ENCODE data around the gene GAL3ST2.
"Not testable (repeated sequence)": the region's sequence is repeated elsewhere in the genome, so short reads cannot be mapped to it uniquely, and the experiment has no call there.

GAL3ST2 gene

DNA sequence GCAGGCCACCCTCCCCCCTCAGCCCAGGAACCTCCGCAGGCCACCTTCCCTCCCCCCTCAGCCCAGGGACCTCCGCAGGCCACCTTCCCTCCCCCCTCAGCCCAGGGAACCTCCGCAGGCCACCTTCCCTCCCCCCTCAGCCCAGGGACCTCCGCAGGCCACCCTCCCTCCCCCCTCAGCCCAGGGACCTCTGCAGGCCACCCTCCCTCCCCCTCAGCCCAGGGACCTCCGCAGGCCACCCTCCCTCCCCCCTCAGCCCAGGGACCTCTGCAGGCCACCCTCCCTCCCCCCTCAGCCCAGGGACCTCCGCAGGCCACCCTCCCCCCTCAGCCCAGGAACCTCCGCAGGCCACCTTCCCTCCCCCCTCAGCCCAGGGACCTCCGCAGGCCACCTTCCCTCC, 29.6 kb downstream of the GAL3ST2 start:
- in situ Hi-C loops (cut with MboI; ENCODE audit: low sequenced_read_pairs) = not testable (repeated sequence)

DNA sequence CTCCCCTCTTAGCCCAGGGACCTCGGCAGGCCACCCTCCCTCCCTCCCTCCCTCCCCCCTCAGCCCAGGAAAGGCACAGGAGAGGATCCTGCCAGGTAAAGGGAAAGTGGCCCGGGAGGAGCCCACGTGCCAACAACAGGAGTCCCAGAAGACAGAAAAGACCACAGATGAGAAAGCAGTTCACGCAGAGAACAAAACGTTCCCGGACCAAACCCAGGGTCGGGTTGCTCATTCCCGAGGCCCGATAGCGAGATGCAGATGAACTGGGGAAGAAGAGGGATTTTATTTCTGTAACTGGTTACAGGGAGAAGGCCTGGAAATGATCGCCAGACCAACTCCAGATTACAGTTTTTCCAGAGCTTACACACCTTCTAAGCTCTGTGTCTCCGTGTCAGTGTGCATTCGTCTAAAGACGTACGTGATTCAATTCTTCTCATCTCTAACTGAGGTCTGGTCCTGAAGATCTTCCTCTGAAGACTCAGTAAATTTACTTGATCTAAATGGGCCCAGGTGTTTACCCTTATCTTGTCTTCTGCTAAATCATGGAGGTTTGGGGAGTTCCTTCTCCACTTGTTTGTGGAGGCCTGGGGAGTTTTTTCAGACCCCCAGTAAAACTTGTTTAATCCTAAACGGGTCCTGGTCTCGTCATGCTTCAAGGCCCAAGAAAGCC, 31.6 kb downstream of the GAL3ST2 start:
- in situ Hi-C loops (cut with MboI; ENCODE audit: low sequenced_read_pairs) = no loop called here

DNA sequence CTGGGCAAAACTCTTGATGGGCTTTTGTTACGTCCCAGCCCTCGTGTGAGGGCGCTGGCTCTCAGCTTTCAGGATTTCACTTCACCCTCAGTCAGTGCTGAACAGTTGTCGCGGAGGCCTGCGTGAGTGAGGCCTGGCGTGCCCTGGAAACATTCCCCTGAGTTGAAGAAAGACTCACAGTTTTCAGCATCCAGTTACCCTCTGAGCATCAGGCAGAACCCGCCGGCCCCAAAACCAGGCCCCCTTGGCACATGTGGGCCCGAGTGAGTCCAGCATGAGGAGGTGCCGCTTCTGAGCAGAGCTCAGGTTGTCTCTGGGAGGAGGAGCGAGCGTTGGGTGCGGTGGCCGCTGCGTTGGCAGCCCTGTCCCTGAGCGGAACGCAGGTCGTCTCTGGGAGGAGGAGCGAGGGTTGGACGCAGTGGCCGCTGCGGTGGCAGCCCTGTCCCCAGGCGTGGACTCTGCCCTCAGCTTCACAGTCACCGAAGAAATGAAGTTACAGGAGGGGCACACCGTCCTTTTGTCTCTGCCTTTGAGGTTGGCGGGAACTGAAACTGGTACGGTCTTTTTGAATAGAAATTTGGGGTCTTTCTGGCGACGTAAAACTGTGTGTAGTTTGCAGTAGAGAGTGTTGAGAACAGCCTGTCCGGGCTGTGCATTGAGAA, 32.2 kb downstream of the GAL3ST2 start, which contains the start of gene NEU4:
TSS of gene NEU4 (plus strand) at position 473 of the 662 bp plus-strand sequence. CDS start 5,292 bp downstream, outside the sequence.
- in situ Hi-C loops (cut with MboI; ENCODE audit: low sequenced_read_pairs) = no loop called here

DNA sequence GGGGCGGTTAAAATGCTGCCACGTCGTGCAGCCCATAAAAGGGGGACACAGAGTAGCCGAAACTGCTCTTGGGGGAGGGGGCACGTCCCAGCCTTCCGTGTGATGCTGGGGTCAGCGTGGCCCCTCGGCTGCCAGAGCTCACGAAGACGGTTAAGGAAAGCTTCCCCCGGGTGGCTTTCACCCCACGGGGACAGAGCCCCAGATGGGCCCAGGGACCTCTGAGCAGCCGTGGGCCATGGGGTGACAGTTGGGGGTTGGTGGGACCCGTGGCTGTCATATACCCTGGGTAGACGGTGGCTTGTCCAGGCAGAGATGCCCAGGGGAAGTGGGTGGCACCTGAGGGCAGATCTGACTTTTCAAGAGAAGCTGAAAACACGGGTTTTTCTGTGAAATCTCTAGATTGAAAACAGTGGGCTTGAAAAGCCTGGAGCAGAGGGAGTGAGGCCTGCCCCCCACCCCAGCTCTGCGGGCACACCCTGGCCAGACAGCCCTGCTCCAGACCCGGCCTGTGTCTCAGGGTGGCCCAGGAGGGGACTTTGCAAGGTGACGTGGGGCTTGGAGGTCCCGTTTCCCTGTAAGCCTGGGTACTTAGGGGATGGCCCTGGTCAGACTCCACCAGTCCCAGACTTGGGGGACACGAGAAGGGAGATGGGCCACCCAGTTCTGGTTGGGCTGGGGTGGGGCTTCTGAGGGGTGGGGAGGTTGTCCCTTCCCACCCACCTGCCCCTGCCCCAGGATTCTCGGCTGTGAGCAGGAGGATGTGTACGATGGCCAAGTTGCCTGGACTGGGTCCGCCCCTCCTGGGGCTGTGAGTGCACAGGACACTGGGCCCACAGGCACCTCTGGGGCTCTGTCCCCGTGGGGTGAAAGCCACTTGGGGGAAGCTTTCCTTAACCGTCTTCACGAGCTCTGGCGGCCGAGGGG, 33.0 kb downstream of the GAL3ST2 start:
- in situ Hi-C loops (cut with MboI; ENCODE audit: low sequenced_read_pairs) = no loop called here

DNA sequence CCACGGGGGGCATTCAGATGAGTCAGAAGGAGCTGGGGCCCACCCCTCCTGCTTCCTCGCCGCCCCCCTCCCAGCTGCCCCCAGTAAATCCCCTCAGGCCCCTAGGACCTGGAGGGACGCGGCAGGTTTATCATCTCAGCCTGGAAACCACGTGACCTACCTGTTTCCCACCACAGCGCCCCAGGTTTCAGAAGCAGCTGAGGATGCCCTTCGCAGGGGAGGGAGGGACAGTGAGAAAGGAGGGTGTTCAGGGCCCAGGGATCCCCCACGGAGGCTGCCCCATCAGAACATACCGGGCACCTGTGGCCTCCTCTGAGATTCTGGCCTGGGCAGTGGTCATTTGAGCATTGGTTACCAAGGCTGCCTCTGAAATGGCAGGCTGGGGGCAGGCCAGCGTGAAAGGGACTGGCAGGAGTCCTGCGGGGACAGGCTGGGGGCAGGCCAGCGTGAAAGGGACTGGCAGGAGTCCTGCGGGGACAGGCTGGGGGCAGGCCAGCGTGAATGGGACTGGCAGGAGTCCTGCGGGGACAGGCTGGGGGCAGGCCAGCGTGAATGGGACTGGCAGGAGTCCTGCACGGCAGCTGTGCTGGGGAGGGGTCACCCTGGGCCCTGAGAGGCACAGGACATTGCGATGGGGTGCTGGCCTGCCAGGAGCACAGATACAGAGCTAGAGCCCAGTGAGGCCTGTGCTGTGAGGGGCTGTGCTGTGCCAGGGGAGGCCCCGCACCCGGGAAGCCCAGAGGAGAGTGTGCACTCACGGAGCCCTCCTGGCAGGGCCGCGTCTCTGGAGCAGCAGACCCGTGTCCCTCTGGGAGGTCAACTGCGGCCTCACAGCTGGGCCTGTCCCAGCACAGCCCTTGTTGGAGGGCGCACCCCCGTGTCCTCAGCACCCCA, 33.9 kb downstream of the GAL3ST2 start:
- in situ Hi-C loops (cut with MboI; ENCODE audit: low sequenced_read_pairs) = no loop called here

DNA sequence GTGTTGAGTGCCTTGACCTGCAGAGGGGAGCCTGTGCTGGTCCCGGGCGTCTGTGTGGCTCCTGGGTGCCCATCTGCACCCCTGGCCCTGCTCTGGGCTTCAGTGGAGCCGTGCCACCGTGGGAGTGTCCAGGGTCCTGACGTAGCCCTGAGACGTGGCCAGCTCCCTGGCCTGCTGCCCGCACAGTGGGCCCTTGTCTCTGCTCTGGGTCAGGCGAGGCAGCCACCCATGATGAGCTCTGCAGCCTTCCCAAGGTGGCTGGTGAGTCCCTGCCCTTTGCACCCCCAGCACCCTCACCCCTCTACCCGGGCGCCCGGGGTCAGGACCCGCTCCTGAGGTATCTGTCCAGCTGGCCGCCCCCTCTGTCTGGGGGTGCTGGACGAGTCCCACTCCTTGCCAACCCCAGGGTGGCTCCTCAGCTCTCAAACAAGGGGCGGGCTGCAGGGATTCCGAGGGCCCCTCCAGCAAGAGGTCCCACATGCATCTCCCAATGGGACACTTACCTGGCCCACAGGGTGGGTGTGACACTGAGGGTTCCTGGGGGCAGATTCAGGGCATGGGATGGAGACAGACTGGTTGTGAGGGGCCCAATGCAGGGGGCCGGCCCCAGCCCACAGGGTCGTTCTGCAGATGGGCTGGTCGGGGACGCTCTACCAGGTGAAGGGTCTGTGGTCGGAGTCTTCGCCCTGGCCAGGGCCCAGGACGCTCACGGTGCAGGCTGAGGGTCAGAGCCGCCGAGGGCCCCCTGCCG, 34.8 kb downstream of the GAL3ST2 start:
- in situ Hi-C loops (cut with MboI; ENCODE audit: low sequenced_read_pairs) = no loop called here

DNA sequence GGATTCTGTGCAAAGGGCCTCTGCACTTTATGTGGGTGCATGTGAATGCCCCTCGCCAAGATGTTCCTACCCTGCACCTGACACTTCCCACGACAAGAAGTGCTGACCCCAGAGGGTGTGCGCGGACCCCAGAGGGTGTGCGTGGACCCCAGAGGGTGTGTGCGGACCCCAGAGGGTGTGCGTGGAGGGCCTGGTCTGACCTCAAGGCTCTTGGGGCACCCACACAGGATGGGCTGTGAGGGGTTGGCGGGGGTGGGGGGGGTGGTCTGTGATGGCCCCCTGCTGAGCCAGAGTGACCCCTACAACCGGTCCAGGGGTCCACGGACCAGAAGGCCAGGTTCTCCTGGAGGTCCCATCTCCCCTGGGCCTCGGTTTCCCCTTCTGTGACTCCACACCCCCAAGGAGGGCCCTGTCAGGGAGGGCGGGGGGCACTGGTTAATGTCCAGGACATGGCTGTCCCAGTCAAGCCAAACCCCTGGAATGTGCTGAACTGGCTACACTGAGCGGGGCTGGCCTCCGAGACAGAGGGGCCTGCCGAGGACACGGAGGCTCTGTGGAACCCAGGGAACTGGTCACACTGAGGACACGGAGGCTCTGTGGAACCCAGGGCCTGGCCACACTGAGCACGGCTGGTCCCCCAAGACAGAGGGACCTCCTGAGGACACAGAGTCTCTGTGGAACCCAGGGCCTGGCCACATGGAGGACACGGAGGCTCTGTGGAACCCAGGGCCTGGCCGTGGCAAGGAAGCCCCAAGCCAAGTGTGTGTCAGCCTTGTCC, 35.5 kb downstream of the GAL3ST2 start:
- in situ Hi-C loops (cut with MboI; ENCODE audit: low sequenced_read_pairs) = no loop called here

DNA sequence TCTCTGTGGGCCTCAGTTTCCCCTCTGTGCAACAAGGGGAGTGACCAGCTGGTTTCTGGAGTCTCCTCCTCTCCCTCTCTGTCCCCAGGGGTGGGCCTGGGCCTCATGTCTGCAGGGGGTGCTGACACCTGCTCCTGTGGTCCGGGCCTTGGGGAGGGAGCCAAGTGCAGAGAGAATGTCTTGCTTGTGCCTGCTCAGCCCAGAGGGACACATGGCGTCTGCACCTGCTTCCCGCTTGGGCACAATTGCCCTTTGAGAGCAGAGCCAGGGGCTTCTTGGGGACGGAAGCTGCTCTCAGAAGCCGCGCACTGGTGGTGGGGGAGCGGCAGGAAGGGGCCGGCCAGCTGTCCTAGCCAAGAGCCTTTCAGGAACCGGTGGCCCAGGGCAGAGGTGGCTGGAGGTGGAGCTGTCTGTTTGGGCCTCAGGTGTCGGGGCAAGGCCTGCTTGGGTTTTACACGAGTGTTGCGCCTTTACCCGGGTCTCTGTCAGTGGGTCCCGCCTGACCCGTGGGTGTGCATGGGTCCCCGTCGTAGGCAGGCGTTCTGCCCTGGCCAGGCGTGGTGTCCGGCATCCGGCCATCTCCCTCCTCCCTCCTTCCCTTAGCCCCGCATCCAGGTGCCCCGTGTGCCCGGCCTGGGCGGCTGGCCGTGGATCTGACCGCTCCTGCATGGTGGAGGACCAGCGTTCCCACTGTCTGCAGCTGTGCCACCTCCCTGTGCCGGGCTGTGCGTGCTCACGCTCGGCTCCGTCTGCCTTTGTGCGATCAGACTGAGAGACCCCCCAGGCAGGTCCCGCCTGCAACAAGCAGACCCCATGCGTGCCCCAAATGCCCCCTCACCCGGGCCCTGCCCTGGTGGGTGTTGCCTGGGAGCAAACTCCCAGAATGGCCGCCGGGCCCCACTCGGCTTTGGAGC, 36.4 kb downstream of the GAL3ST2 start:
- in situ Hi-C loops (cut with MboI; ENCODE audit: low sequenced_read_pairs) = no loop called here

DNA sequence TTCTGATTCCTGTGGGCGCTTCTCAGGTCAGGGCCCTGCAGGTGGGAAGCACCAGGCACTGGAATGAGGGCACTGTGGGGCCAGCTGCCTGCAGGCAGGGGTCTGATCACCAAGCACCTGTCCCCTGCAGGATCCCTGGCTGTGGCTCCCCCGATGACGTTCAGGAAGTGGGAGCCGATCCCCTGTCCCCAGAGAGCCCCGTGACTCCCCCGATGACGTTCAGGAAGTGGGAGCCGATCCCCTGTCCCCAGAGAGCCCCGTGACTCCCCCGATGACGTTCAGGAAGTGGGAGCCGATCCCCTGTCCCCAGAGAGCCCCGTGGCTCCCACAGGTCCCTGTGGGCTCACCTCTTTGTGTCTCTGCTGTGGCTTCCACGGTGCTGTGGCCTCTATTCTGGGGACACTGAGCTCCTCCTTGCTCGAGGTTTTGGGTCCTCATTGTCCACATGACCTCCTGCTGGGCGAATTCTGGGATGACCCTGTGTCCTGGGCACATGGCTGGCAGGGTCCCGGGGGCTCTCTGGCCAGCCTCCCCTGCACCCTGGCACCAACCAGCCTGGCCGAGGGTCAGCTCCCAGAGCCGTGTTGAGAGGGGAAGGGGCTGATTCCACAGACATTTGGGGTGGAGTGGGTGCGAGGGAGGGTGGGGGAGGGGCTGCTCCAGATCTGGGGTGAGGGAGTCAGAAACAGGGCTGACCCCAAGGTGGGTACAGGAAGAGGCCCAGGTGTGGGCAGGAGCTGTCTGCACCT, 37.2 kb downstream of the GAL3ST2 start:
- in situ Hi-C loops (cut with MboI; ENCODE audit: low sequenced_read_pairs) = no loop called here

DNA sequence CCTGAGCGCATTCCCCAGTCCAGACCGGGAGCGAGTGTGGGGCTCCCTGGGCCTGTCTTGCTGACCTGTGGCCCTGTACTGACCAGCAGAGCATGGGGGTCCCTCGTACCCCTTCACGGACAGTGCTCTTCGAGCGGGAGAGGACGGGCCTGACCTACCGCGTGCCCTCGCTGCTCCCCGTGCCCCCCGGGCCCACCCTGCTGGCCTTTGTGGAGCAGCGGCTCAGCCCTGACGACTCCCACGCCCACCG, 37.7 kb downstream of the GAL3ST2 start:
- in situ Hi-C loops (cut with MboI; ENCODE audit: low sequenced_read_pairs) = no loop called here

DNA sequence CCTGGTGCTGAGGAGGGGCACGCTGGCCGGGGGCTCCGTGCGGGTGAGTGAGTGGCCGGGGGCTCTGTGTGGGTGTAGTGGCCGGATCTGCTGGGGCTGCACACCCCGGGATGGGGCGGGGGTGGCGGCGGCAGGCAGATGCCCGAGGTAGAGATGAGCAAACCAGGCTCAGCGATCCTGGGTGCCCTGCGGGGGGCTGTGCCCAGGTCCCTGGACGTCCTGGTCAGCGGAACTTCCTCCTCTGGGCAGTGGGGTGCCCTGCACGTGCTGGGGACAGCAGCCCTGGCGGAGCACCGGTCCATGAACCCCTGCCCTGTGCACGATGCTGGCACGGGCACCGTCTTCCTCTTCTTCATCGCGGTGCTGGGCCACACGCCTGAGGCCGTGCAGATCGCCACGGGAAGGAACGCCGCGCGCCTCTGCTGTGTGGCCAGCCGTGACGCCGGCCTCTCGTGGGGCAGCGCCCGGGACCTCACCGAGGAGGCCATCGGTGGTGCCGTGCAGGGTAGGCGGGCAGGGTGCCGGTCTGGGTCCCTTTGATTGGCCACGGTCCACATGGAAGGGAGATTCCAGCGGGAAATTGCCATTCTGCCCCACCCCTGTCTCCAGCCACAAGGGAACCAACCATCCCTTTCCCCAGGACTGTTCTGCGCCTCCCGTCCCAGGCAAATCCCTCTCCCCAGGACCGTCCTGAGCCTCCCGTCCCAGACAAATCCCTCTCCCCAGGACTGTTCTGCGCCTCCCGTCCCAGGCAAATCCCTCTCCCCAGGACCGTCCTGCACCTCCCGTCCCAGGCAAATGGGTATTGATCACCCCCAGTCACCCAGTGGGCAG, 38.2 kb downstream of the GAL3ST2 start:
- in situ Hi-C loops (cut with MboI; ENCODE audit: low sequenced_read_pairs) = no loop called here

DNA sequence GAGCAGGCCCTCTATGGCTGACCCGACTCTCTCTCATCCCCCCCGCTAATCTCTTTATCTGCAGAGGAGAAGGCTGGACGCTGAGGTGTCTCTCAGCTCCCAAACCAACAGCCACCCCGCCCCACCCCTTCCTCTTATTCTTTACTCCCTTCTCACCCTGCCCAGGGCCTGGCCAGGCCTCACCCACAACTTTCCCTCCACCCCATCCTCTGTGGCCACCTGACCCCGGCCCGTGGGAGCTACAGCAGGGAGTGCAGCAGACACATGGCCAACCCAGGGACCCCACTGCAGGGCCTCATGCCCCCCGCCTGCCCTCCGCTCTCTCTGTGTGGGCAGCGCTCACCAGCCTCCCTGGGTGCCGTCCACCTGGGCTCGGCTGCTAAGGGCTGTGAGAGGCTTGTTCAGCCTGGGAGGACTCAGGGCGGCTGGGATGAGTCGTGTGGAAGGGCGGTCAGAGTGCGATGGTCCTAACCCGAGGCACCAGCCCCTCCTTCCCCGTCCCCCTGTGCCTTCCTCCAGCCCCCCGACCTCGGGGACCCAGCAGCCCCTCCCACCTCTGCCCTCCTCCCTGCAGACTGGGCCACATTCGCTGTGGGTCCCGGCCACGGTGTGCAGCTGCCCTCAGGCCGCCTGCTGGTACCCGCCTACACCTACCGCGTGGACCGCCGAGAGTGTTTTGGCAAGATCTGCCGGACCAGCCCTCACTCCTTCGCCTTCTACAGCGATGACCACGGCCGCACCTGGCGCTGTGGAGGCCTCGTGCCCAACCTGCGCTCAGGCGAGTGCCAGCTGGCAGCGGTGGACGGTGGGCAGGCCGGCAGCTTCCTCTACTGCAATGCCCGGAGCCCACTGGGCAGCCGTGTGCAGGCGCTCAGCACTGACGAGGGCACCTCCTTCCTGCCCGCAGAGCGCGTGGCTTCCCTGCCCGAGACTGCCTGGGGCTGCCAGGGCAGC, 39.1 kb downstream of the GAL3ST2 start:
- in situ Hi-C loops (cut with MboI; ENCODE audit: low sequenced_read_pairs) = no loop called here

DNA sequence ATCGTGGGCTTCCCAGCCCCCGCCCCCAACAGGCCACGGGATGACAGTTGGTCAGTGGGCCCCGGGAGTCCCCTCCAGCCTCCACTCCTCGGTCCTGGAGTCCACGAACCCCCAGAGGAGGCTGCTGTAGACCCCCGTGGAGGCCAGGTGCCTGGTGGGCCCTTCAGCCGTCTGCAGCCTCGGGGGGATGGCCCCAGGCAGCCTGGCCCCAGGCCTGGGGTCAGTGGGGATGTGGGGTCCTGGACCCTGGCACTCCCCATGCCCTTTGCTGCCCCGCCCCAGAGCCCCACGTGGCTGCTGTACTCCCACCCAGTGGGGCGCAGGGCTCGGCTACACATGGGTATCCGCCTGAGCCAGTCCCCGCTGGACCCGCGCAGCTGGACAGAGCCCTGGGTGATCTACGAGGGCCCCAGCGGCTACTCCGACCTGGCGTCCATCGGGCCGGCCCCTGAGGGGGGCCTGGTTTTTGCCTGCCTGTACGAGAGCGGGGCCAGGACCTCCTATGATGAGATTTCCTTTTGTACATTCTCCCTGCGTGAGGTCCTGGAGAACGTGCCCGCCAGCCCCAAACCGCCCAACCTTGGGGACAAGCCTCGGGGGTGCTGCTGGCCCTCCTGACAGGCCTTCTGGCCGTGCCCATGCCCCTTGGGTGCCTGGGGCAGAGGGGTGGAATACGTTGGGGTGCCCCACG, 40.0 kb downstream of the GAL3ST2 start:
- in situ Hi-C loops (cut with MboI; ENCODE audit: low sequenced_read_pairs) = no loop called here

DNA sequence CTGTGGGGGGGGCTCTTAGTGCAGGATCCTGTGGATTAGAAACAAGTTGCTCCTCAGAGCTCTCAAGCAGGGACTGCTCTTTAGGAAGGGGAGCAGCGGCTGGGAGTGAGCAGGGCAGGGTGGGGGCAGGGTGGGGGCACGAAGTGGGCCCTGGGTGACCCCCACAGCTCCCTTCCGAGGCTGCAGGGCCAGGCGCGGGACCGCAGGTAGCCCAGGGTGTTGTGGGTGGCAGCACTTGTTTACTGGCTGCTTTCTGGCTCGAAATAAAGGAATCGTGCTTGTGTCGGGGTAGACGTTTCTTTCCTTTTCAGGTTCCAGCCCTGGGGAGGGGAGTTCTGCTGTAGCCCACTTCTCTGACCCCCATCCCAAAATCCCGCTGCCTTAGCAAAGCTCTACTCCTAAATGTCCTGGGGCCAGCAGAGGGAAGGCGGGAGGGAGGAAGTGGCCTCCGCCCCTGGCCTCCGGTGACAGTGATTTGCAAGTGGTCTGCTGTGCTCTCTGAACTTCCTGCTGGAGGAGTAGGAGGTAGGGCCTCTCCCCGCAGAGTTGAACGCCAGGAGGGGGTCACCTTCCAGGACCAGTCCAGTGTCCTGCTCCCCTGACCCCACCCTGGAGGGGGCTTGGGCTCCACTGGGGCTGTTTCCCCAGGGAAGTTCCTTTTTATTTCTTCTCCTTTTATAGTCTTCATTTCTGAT, 40.7 kb downstream of the GAL3ST2 start:
- in situ Hi-C loops (cut with MboI; ENCODE audit: low sequenced_read_pairs) = no loop called here
